SK-N-MC (cell line): ENCODE results near the gene MLLT3.

Experiments
- EZH2 ChIP-seq: fragments of 200-600 bp; sonication (generic); IDR thresholded peaks from one replicate; pipeline ENCODE4 v1.6.1; 2017; ENCODE audit warnings: antibody characterized with exemption
- POLR2AphosphoS5 ChIP-seq: IDR thresholded peaks from 2 replicates; pipeline ENCODE4 v1.6.1; 2012; ENCODE audit warnings: mild to moderate bottlenecking, low read depth, low read length, borderline replicate concordance

DNA sequence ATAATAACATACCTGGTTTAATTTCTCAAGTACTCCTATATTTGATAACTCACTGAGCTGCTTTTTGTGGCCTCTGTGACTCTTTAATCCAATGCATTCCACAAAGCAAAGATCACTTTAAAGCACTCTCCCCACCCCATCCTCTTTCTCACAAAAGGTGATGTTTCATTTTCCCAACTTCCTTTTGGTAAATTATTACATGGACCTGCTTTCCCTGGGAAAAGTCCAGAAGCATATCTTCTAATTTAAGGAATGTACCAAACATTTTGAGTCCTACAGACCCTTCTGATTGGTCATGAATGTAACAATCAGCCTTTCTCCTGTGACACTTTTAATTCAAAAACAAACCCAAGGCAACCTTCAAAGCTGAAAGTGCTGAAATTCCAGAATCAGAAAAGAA, 71.1 kb downstream of the MLLT3 start:
- TF ChIP-seq POLR2AphosphoS5 = no peak
- TF ChIP-seq EZH2 = no peak
